NB4 (cell line): ENCODE results near the gene SKIC2.
"Not testable (repeated sequence)": the region's sequence is repeated elsewhere in the genome, so short reads cannot be mapped to it uniquely, and the experiment has no call there.

Experiments used
- CTCF ChIP-seq: IDR thresholded peaks from one replicate; pipeline ENCODE4 v1.5.1; 2012; ENCODE audit warnings: low read depth, low read length
- MYC ChIP-seq: IDR thresholded peaks from 2 replicates; pipeline ENCODE4 v1.6.1; 2011; ENCODE audit warnings: low read depth, low read length
- POLR2A ChIP-seq: IDR thresholded peaks from 2 replicates; pipeline ENCODE4 v1.6.1; 2011; ENCODE audit warnings: mild to moderate bottlenecking; ENCODE audit not compliant: insufficient read length; ENCODE audit errors: extremely low read depth
- TF ChIP-seq, protein P1 (sequence below): IDR thresholded peaks from 2 replicates; pipeline ENCODE4 v1.6.1; 2011; ENCODE audit warnings: low read depth, low read length

GRCh38 chr6:31932137-31932536 lies 26.8 kb upstream of the SKIC2 start:
- not testable (repeated sequence) for TF ChIP-seq CTCF, MYC, POLR2A
- TF ChIP-seq, protein P1, sequence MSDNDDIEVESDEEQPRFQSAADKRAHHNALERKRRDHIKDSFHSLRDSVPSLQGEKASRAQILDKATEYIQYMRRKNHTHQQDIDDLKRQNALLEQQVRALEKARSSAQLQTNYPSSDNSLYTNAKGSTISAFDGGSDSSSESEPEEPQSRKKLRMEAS = not testable (repeated sequence)
